Activated naive CD8-positive, alpha-beta T cell treated with anti-CD3 and anti-CD28 coated beads, Interleukin-2, amount 50 U/mL, for 24 hours (primary cell): ENCODE measurements around the gene TNFRSF1B.

Source experiments
- ATAC-seq: fragments of 150-1000 bp; cut with Tn5 transposase; one replicate; pipeline ENCODE4 v1.10.0; 2021
- DNase-seq: peaks from one replicate; pipeline ENCODE4 v3.0.0; 2021
- H3K27ac Mint-ChIP-seq: one replicate; pipeline ENCODE4 v1.8.0; 2021; ENCODE audit warnings: mild to moderate bottlenecking, mixed read lengths
- H3K27me3 Mint-ChIP-seq: one replicate; pipeline ENCODE4 v1.8.0; 2021; ENCODE audit warnings: mixed read lengths
- H3K36me3 Mint-ChIP-seq: one replicate; pipeline ENCODE4 v1.8.0; 2021; ENCODE audit warnings: low read depth, mixed read lengths
- H3K4me1 Mint-ChIP-seq: one replicate; pipeline ENCODE4 v1.8.0; 2021; ENCODE audit warnings: mixed read lengths
- H3K4me3 Mint-ChIP-seq: one replicate; pipeline ENCODE4 v1.8.0; 2021; ENCODE audit warnings: mild to moderate bottlenecking, moderate library complexity, mixed read lengths
- H3K9me3 Mint-ChIP-seq: one replicate; pipeline ENCODE4 v1.8.0; 2021; ENCODE audit warnings: mixed read lengths

Gene TNFRSF1B

DNA sequence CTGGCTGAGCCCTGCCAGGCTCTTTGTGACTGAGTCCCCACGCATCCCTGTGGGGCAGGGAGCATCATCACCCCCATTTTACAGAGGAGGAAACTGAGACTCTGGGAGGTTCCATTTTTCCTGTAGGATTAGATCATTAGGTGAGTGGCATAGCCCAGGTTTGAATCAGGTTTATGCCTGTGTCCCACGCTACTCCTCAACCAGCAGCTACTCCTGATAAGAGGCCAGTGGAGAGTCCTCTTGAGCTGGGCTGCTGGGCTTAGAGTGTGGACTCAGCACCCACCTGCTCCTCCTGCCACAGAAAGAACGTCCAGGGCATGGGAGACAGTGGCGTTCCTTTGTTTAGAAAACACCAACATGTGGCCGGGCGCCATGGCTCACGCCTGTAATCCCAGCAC, 30.7 kb downstream of the TNFRSF1B start:
- no peak for ATAC-seq
- no peak for DNase-seq
- Mint-ChIP-seq H3K9me3 (no peaks in the 10 kb centered on the region), H3K4me1 (peaks cover 72% of the 10 kb centered on the region), H3K27me3 (no peaks in the 10 kb centered on the region), H3K4me3 (no peak overlapping the region), H3K27ac (no peak overlapping the region), H3K36me3 (peaks cover 59% of the 10 kb centered on the region)

GRCh38 chr1:12200208-12200607, 33.4 kb downstream of the TNFRSF1B start:
- ATAC-seq = no peak
- Mint-ChIP-seq H3K27ac (peak overlapping the region; percentile 73), H3K27me3 (no peaks in the 10 kb centered on the region), H3K9me3 (no peaks in the 10 kb centered on the region), H3K4me1 (peaks cover 92% of the 10 kb centered on the region), H3K36me3 (peaks cover 62% of the 10 kb centered on the region), H3K4me3 (no peak overlapping the region)
- DNase-seq = no peak

DNA sequence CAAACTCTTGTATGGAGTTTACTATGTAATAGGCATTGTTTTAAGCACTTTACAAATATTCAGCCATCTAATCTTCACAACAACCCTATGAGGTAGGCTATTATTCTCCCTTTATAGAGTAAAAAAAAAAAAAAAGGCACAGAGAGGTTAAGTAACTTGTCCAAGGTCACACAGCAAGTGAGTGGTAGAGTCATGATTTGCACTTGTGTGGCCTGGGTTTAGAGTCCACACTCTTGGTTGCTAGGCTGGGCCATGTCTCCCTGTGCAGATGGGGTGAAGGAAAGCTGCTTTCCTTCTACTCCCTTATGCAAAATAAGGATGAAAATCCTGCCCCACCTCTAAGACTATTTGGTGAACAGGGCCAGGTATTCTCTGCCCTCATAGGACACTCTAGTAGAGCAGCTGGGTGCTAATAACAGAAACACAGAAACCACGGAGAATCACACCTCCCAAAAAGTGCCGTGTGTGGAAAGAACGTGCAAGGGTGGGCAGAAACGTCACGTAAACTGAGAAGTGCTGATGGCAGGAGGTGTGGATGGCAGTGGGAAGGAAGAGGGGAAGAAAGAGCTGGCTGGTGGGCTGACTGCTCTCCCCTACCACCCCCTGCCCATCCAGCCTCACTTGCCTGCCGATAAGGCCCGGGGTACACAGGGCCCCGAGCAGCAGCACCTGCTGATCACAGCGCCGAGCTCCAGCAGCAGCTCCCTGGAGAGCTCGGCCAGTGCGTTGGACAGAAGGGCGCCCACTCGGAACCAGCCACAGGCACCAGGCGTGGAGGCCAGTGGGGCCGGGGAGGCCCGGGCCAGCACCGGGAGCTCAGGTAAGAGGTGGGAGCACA, 34.8 kb downstream of the TNFRSF1B start:
- DNase-seq (peak; percentile 55), ATAC-seq (peak; percentile 53)
- H3K9me3 Mint-ChIP-seq = no peaks in the 10 kb centered on the region
- peak overlapping the region; percentile 66 for H3K4me3 Mint-ChIP-seq
- peaks cover 91% of the 10 kb centered on the region for H3K4me1 Mint-ChIP-seq
- H3K27me3 Mint-ChIP-seq = no peaks in the 10 kb centered on the region
- peaks cover 63% of the 10 kb centered on the region for H3K36me3 Mint-ChIP-seq
- H3K27ac Mint-ChIP-seq = peak overlapping the region; percentile 88

GRCh38 chr1:12202190-12202497, 35.4 kb downstream of the TNFRSF1B start:
- H3K4me3 Mint-ChIP-seq = peak overlapping the region; percentile 50
- peak overlapping the region; percentile 91 for H3K27ac Mint-ChIP-seq
- H3K9me3 Mint-ChIP-seq = no peaks in the 10 kb centered on the region
- no peaks in the 10 kb centered on the region for H3K27me3 Mint-ChIP-seq
- no peak for ATAC-seq
- DNase-seq = no peak
- H3K4me1 Mint-ChIP-seq = peaks cover 85% of the 10 kb centered on the region
- peaks cover 61% of the 10 kb centered on the region for H3K36me3 Mint-ChIP-seq

- Mint-ChIP-seq H3K9me3 (no peaks in the 10 kb centered on the region), H3K4me3 (peak overlapping the region; percentile 50), H3K4me1 (peaks cover 85% of the 10 kb centered on the region), H3K36me3 (peaks cover 60% of the 10 kb centered on the region), H3K27me3 (no peaks in the 10 kb centered on the region), H3K27ac (peak overlapping the region; percentile 91)
- ATAC-seq = no peak
- DNase-seq = no peak
Measured at GRCh38 chr1:12202577-12202976, 35.8 kb downstream of the TNFRSF1B start.

DNA sequence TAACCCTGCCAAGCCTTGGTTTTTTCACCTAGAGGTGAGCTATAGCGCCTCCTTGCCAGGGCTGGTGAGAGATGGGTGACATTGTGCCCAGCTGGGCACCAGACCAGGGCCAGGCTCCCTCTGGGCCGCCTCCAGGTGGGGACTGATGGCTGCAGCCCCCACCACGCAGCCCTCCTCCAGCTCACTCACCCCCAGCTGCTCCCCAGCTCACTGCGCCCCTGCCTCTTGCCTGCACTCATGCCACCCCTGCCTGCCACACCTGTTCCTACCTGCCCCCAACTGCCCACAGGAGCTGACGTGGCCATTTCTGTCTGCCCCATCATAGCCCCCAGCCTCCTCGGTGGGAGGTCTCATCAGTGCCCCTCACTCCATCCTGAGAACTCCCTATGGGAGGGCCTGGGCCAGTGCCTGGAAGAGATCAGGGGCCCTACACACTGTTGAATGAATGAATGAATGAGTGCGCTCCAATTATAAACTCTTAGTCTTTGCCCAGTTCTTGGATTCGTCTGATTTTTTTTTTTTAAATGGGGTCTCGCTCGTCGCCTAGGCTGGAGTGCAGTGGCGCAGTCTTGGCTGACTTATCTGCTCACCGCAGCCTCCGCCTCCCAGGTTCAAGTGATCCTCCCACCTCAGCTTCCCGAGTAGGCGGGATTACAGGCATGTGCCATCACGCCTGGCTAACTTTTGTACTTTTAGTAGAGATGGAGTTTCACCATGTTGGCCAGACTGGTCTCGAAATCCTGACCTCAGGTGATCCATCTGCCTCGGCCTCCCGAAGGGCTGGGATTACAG, 36.6 kb downstream of the TNFRSF1B start:
- Mint-ChIP-seq H3K36me3 (peaks cover 61% of the 10 kb centered on the region), H3K27ac (peak overlapping the region; percentile 91), H3K4me1 (peaks cover 86% of the 10 kb centered on the region), H3K4me3 (peak overlapping the region; percentile 55), H3K9me3 (no peaks in the 10 kb centered on the region), H3K27me3 (no peaks in the 10 kb centered on the region)
- DNase-seq (no peak), ATAC-seq (no peak)

- Mint-ChIP-seq H3K36me3 (peaks cover 67% of the 10 kb centered on the region), H3K4me1 (peaks cover 86% of the 10 kb centered on the region), H3K27ac (peak overlapping the region; percentile 91), H3K4me3 (peak overlapping the region; percentile 55), H3K9me3 (no peaks in the 10 kb centered on the region), H3K27me3 (no peaks in the 10 kb centered on the region)
- peak; percentile 81 for DNase-seq
- peak; percentile 73 for ATAC-seq
Measured at GRCh38 chr1:12204140-12204539, 37.3 kb downstream of the TNFRSF1B start.

- peaks cover 85% of the 10 kb centered on the region for H3K4me1 Mint-ChIP-seq
- no peak for ATAC-seq
- peak overlapping the region; percentile 55 for H3K4me3 Mint-ChIP-seq
- H3K27ac Mint-ChIP-seq = peak overlapping the region; percentile 91
- peaks cover 67% of the 10 kb centered on the region for H3K36me3 Mint-ChIP-seq
- H3K27me3 Mint-ChIP-seq = no peaks in the 10 kb centered on the region
- DNase-seq = no peak
- H3K9me3 Mint-ChIP-seq = no peaks in the 10 kb centered on the region
Measured at GRCh38 chr1:12204754-12205658, 38.2 kb downstream of the TNFRSF1B start.

- DNase-seq (no peak), ATAC-seq (no peak)
- H3K4me3 Mint-ChIP-seq = no peak overlapping the region
- peak overlapping the region; percentile 74 for H3K27ac Mint-ChIP-seq
- no peaks in the 10 kb centered on the region for H3K9me3 Mint-ChIP-seq
- no peaks in the 10 kb centered on the region for H3K27me3 Mint-ChIP-seq
- peaks cover 66% of the 10 kb centered on the region for H3K36me3 Mint-ChIP-seq
- H3K4me1 Mint-ChIP-seq = peaks cover 81% of the 10 kb centered on the region
Measured at GRCh38 chr1:12206238-12206637, 39.4 kb downstream of the TNFRSF1B start.

- DNase-seq = no peak
- Mint-ChIP-seq H3K4me3 (no peak overlapping the region), H3K27ac (peak overlapping the region; percentile 74), H3K27me3 (no peaks in the 10 kb centered on the region), H3K36me3 (peaks cover 60% of the 10 kb centered on the region), H3K9me3 (no peaks in the 10 kb centered on the region), H3K4me1 (peaks cover 74% of the 10 kb centered on the region)
- ATAC-seq = no peak
Measured at GRCh38 chr1:12206792-12207424, 40.1 kb downstream of the TNFRSF1B start.

DNA sequence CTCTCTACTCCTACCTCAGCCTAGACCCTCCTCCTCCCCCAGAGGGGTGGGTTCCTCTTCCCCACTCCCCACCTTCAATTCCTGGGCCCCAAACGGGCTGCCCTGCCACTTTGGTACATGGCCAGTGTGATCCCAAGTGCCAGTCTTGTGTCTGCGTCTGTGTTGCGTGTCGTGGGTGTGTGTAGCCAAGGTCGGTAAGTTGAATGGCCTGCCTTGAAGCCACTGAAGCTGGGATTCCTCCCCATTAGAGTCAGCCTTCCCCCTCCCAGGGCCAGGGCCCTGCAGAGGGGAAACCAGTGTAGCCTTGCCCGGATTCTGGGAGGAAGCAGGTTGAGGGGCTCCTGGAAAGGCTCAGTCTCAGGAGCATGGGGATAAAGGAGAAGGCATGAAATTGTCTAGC, 41.5 kb downstream of the TNFRSF1B start:
- DNase-seq (no peak), ATAC-seq (no peak)
- no peaks in the 10 kb centered on the region for H3K9me3 Mint-ChIP-seq
- H3K36me3 Mint-ChIP-seq = peaks cover 48% of the 10 kb centered on the region
- H3K4me3 Mint-ChIP-seq = no peak overlapping the region
- H3K27ac Mint-ChIP-seq = peak overlapping the region; percentile 67
- no peaks in the 10 kb centered on the region for H3K27me3 Mint-ChIP-seq
- H3K4me1 Mint-ChIP-seq = peaks cover 62% of the 10 kb centered on the region

DNA sequence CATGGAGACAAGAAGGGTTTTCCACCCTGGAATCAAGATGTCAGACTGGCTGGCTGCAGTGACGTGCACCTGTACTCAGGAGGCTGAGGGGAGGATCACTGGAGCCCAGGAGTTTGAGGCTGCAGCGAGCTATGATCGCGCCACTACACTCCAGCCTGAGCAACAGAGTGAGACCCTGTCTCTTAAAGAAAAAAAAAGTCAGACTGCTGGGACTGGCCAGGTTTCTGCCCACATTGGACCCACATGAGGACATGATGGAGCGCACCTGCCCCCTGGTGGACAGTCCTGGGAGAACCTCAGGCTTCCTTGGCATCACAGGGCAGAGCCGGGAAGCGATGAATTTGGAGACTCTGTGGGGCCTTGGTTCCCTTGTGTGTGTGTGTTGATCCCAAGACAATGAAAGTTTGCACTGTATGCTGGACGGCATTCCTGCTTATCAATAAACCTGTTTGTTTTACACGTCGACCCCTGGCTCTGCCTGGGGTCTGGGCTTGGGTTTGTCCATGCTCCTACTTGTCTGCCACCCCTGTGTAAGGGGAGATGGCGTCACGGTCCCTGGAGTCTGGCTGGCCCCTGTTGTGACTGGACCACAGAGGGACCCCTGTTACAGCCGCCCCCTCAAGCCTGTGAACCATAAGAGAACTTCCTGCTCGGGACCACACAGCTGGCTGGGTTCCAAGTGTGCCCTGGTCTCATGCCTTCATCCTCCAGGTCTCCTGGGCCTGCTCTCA, 42.1 kb downstream of the TNFRSF1B start:
- DNase-seq = peak; percentile 89
- Mint-ChIP-seq H3K4me1 (peaks cover 55% of the 10 kb centered on the region), H3K9me3 (no peaks in the 10 kb centered on the region), H3K27ac (peak overlapping the region; percentile 67), H3K27me3 (no peaks in the 10 kb centered on the region), H3K36me3 (peaks cover 41% of the 10 kb centered on the region), H3K4me3 (no peak overlapping the region)
- peak; percentile 53 for ATAC-seq

DNA sequence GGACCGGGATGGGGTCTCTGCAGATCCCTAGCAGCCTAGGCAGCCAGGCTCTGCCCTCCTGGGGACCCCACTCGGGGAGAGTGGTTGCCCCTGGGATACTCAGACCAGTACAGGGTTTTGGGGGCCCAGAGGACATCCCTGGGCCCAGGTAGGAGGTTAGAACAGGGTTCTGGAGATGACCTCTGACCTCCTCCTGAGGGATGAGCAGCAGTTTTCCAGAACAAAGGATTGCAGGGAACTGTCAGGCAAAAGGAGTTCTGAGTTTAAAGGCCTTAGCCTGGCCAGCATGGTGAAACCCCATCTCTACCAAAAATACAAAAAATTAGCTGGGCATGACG, 42.7 kb downstream of the TNFRSF1B start:
- Mint-ChIP-seq H3K4me1 (peaks cover 50% of the 10 kb centered on the region), H3K27ac (peak overlapping the region; percentile 67)

More for the DNA sequence above, 42.7 kb downstream of the TNFRSF1B start:
- DNase-seq (no peak), ATAC-seq (no peak)
- Mint-ChIP-seq H3K36me3 (peaks cover 37% of the 10 kb centered on the region), H3K27me3 (no peaks in the 10 kb centered on the region), H3K9me3 (no peaks in the 10 kb centered on the region), H3K4me3 (no peak overlapping the region)
